ENCODE measurements around the gene RNF2. TPM values are rescaled to one million over a fixed set of nuclear protein-coding genes. Genes with fewer than 3 reads are reported as not detected.

The RNF2 gene
- total RNA-seq, 1 experiment from 2014 or later = 30.4 TPM

GRCh38 chr1:185041742-185042141, 3.6 kb upstream of the RNF2 start:
- Histone ChIP-seq H3K4me1 (ENCODE audit: low read length) (peaks cover 7% of the 10 kb centered on the region), H3K27me3 (ENCODE audit: low read length) (no peaks in the 10 kb centered on the region), H3K4me2 (ENCODE audit: low read depth, low read length, poor library complexity, severe bottlenecking) (no peak overlapping the region), H4K20me1 (ENCODE audit: insufficient read depth, low read depth, low read length) (peaks cover 6% of the 10 kb centered on the region), H3K79me2 (ENCODE audit: low read length) (peaks cover 4% of the 10 kb centered on the region), H3K9me2 (replicated peaks; ENCODE audit: insufficient read depth, low read length) (no peaks in the 10 kb centered on the region), H3K9me3 (ENCODE audit: low read length) (no peaks in the 10 kb centered on the region), H2AFZ (ENCODE audit: low read length) (no peak overlapping the region), H3K36me3 (ENCODE audit: insufficient read depth, low read length) (no peaks in the 10 kb centered on the region), H3K27ac (ENCODE audit: low read length) (no peak overlapping the region), H3K9ac (ENCODE audit: low read length) (no peak overlapping the region), H3K4me3 (ENCODE audit: low read length) (no peak overlapping the region)
- DNase-seq = no peak

- no peak overlapping the region for H3K4me2 ChIP-seq (ENCODE audit: low read depth, low read length, poor library complexity, severe bottlenecking)
- peaks cover 13% of the 10 kb centered on the region for H3K79me2 ChIP-seq (ENCODE audit: low read length)
- DNase-seq = no peak
- no peaks in the 10 kb centered on the region for H3K27me3 ChIP-seq (ENCODE audit: low read length)
- no peaks in the 10 kb centered on the region for H3K36me3 ChIP-seq (ENCODE audit: insufficient read depth, low read length)
- H3K9ac ChIP-seq (ENCODE audit: low read length) = no peak overlapping the region
- no peaks in the 10 kb centered on the region for H3K9me3 ChIP-seq (ENCODE audit: low read length)
- no peak overlapping the region for H3K27ac ChIP-seq (ENCODE audit: low read length)
- no peak overlapping the region for H2AFZ ChIP-seq (ENCODE audit: low read length)
- peaks cover 16% of the 10 kb centered on the region for H4K20me1 ChIP-seq (ENCODE audit: insufficient read depth, low read depth, low read length)
- H3K4me3 ChIP-seq (ENCODE audit: low read length) = no peak overlapping the region
- no peaks in the 10 kb centered on the region for H3K9me2 ChIP-seq (replicated peaks; ENCODE audit: insufficient read depth, low read length)
- peaks cover 17% of the 10 kb centered on the region for H3K4me1 ChIP-seq (ENCODE audit: low read length)
These were observed 2.6 kb upstream of the RNF2 start for GRCh38 chr1:185042737-185043136.

GRCh38 chr1:185044387-185044786, 971 bp upstream of the RNF2 start:
- H2AFZ ChIP-seq (ENCODE audit: low read length) = 0 out of 2 replicates have a peak overlapping the region, but pooled peaks have one; percentile 87
- no peak overlapping the region for H3K4me2 ChIP-seq (ENCODE audit: low read depth, low read length, poor library complexity, severe bottlenecking)

GRCh38 chr1:185045814-185046492, 595 bp downstream of the RNF2 start:
- Histone ChIP-seq H3K4me1 (ENCODE audit: low read length) (peaks cover 21% of the 10 kb centered on the region), H3K4me2 (ENCODE audit: low read depth, low read length, poor library complexity, severe bottlenecking) (peak overlapping the region; percentile 84), H3K9me3 (ENCODE audit: low read length) (no peaks in the 10 kb centered on the region), H4K20me1 (ENCODE audit: insufficient read depth, low read depth, low read length) (peaks cover 31% of the 10 kb centered on the region), H3K27ac (ENCODE audit: low read length) (no peak overlapping the region), H3K27me3 (ENCODE audit: low read length) (no peaks in the 10 kb centered on the region), H3K79me2 (ENCODE audit: low read length) (peaks cover 46% of the 10 kb centered on the region), H2AFZ (ENCODE audit: low read length) (peak overlapping the region; percentile 90), H3K36me3 (ENCODE audit: insufficient read depth, low read length) (no peaks in the 10 kb centered on the region), H3K4me3 (ENCODE audit: low read length) (peak overlapping the region; percentile 96), H3K9ac (ENCODE audit: low read length) (peak overlapping the region; percentile 92), H3K9me2 (replicated peaks; ENCODE audit: insufficient read depth, low read length) (no peaks in the 10 kb centered on the region)
- DNase-seq = peak; percentile 62

More at GRCh38 chr1:185044387-185044786, 971 bp upstream of the RNF2 start:
- Histone ChIP-seq H3K79me2 (ENCODE audit: low read length) (peaks cover 30% of the 10 kb centered on the region), H3K27me3 (ENCODE audit: low read length) (no peaks in the 10 kb centered on the region), H3K4me3 (ENCODE audit: low read length) (no peak overlapping the region), H3K4me1 (ENCODE audit: low read length) (peaks cover 21% of the 10 kb centered on the region), H3K9me2 (replicated peaks; ENCODE audit: insufficient read depth, low read length) (no peaks in the 10 kb centered on the region), H3K9ac (ENCODE audit: low read length) (no peak overlapping the region), H4K20me1 (ENCODE audit: insufficient read depth, low read depth, low read length) (peaks cover 31% of the 10 kb centered on the region), H3K27ac (ENCODE audit: low read length) (no peak overlapping the region), H3K9me3 (ENCODE audit: low read length) (no peaks in the 10 kb centered on the region), H3K36me3 (ENCODE audit: insufficient read depth, low read length) (no peaks in the 10 kb centered on the region)
- no peak for DNase-seq

GRCh38 chr1:185046668-185047067, 1.3 kb downstream of the RNF2 start:
- Histone ChIP-seq H4K20me1 (ENCODE audit: insufficient read depth, low read depth, low read length) (peaks cover 31% of the 10 kb centered on the region), H3K9me3 (ENCODE audit: low read length) (no peaks in the 10 kb centered on the region), H3K4me3 (ENCODE audit: low read length) (peak overlapping the region; percentile 96), H3K36me3 (ENCODE audit: insufficient read depth, low read length) (no peaks in the 10 kb centered on the region), H3K79me2 (ENCODE audit: low read length) (peaks cover 52% of the 10 kb centered on the region), H3K4me1 (ENCODE audit: low read length) (peaks cover 21% of the 10 kb centered on the region), H3K27ac (ENCODE audit: low read length) (no peak overlapping the region), H3K4me2 (ENCODE audit: low read depth, low read length, poor library complexity, severe bottlenecking) (peak overlapping the region; percentile 84), H3K27me3 (ENCODE audit: low read length) (no peaks in the 10 kb centered on the region), H2AFZ (ENCODE audit: low read length) (no peak overlapping the region), H3K9ac (ENCODE audit: low read length) (peak overlapping the region; percentile 92), H3K9me2 (replicated peaks; ENCODE audit: insufficient read depth, low read length) (no peaks in the 10 kb centered on the region)
- no peak for DNase-seq

GRCh38 chr1:185049670-185050069, 4.3 kb downstream of the RNF2 start:
- Histone ChIP-seq H4K20me1 (ENCODE audit: insufficient read depth, low read depth, low read length) (peaks cover 34% of the 10 kb centered on the region), H3K4me1 (ENCODE audit: low read length) (peaks cover 21% of the 10 kb centered on the region), H3K9ac (ENCODE audit: low read length) (no peak overlapping the region), H3K9me3 (ENCODE audit: low read length) (no peaks in the 10 kb centered on the region), H3K27me3 (ENCODE audit: low read length) (no peaks in the 10 kb centered on the region), H3K27ac (ENCODE audit: low read length) (no peak overlapping the region), H3K4me2 (ENCODE audit: low read depth, low read length, poor library complexity, severe bottlenecking) (no peak overlapping the region), H3K36me3 (ENCODE audit: insufficient read depth, low read length) (no peaks in the 10 kb centered on the region), H3K79me2 (ENCODE audit: low read length) (peaks cover 79% of the 10 kb centered on the region), H3K4me3 (ENCODE audit: low read length) (no peak overlapping the region), H2AFZ (ENCODE audit: low read length) (no peak overlapping the region), H3K9me2 (replicated peaks; ENCODE audit: insufficient read depth, low read length) (no peaks in the 10 kb centered on the region)
- DNase-seq = no peak

- Histone ChIP-seq H3K27me3 (ENCODE audit: low read length) (no peaks in the 10 kb centered on the region), H3K9ac (ENCODE audit: low read length) (no peak overlapping the region), H3K27ac (ENCODE audit: low read length) (no peak overlapping the region), H2AFZ (ENCODE audit: low read length) (no peak overlapping the region), H3K4me1 (ENCODE audit: low read length) (peaks cover 18% of the 10 kb centered on the region), H4K20me1 (ENCODE audit: insufficient read depth, low read depth, low read length) (peaks cover 34% of the 10 kb centered on the region), H3K79me2 (ENCODE audit: low read length) (peaks cover 92% of the 10 kb centered on the region), H3K36me3 (ENCODE audit: insufficient read depth, low read length) (no peaks in the 10 kb centered on the region), H3K4me2 (ENCODE audit: low read depth, low read length, poor library complexity, severe bottlenecking) (no peak overlapping the region), H3K9me2 (replicated peaks; ENCODE audit: insufficient read depth, low read length) (no peaks in the 10 kb centered on the region), H3K9me3 (ENCODE audit: low read length) (no peaks in the 10 kb centered on the region), H3K4me3 (ENCODE audit: low read length) (no peak overlapping the region)
- DNase-seq = no peak
These were observed 5.6 kb downstream of the RNF2 start for GRCh38 chr1:185050823-185051451.

- Histone ChIP-seq H3K36me3 (ENCODE audit: insufficient read depth, low read length) (no peaks in the 10 kb centered on the region), H3K9ac (ENCODE audit: low read length) (no peak overlapping the region), H3K9me3 (ENCODE audit: low read length) (no peaks in the 10 kb centered on the region), H3K27ac (ENCODE audit: low read length) (no peak overlapping the region), H3K4me2 (ENCODE audit: low read depth, low read length, poor library complexity, severe bottlenecking) (no peak overlapping the region), H3K9me2 (replicated peaks; ENCODE audit: insufficient read depth, low read length) (no peaks in the 10 kb centered on the region), H2AFZ (ENCODE audit: low read length) (no peak overlapping the region), H3K79me2 (ENCODE audit: low read length) (peaks cover 95% of the 10 kb centered on the region), H3K4me3 (ENCODE audit: low read length) (no peak overlapping the region), H3K27me3 (ENCODE audit: low read length) (no peaks in the 10 kb centered on the region), H4K20me1 (ENCODE audit: insufficient read depth, low read depth, low read length) (peaks cover 21% of the 10 kb centered on the region; the same call in 1 of the 2 replicates), H3K4me1 (ENCODE audit: low read length) (peaks cover 10% of the 10 kb centered on the region)
- no peak for DNase-seq
These were observed 7.8 kb downstream of the RNF2 start for GRCh38 chr1:185053204-185053603.

Measured in Karpas-422 (cell line).